ENCODE data around the gene HECA.
"Not testable (repeated sequence)": the region's sequence is repeated elsewhere in the genome, so short reads cannot be mapped to it uniquely, and the experiment has no call there.

The HECA gene

DNA sequence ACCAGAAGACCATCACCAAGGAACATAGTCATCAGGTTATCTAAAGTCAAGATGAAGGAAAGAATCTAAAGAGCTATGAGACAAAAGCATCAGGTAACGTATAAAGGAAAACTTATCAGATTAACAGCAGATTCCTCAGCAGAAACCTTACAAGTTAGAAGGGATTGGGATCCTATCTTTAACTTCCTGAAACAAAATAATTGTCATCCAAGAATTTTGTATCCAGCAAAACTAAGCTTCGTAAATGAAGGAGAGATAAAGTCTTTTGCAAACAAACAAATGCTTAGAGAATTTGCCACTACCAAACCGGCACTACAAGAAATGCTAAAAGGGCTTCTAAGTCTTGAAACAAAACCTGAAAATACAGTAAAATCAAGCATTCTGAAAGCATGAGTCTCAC is 71.0 kb downstream of the HECA start:
- no peak for DNase-seq (ENCODE audit: low read depth in 3 of 3)

DNA sequence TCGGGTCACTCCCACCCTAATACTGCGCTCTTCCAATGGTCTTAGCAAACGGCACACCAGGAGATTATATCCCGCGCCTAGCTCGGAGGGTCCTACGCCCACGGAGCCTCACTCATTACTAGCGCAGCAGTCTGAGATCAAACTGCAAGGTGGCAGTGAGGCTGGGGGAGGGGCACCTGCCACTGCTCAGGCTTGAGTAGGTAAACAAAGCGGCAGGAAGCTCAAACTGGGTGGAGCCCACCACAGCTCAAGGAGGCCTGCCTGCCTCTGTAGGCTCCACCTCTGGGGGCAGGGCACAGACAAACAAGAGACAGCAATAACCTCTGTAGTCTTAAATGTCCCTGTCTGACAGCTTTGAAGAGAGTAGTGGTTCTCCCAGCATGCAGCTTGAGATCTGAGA is 75.9 kb downstream of the HECA start:
- DNase-seq (ENCODE audit: low read depth in 3 of 3), result not testable (repeated sequence)

DNA sequence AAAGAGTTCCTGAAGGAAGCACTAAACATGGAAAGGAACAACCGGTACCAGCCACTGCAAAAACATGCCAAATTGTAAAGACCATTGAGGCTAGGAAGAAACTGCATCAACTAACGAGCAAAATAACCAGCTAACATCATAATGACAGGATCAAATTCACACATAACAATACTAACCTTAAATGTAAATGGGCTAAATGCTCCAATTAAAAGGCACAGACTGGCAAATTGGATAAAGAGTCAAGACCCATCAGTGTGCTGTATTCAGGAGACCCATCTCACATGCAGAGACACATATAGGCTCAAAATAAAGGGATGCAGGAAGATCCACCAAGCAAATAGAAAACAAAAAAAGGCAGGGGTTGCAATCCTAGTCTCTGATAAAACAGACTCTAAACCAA is 77.6 kb downstream of the HECA start:
- not testable (repeated sequence) for DNase-seq (ENCODE audit: low read depth in 3 of 3)

DNA sequence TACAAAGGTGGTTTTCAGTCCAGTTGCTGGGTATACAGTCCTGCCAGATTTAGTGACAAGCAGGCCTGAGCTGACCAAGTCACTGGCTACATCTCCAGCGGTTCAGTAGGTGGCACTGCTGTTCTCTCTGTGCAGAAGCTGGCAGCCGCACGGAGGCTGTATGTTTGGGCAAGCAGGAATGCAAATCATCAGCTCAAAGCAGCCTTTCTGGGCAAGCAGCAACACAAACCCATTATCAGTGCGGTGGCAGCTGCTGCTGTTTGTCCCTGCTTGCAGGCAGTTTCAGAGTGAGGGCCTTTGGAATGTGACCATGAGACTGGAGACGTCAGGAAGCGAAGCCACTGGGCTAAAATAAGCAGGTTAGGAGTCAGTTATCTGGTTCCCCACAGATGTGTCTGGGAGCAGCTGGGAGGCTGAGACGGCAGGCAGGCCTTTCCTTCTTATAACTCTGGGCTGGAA is 84.4 kb downstream of the HECA start:
- peak; percentile 41 to 64 (median 61) for DNase-seq (ENCODE audit: low read depth in 3 of 3)

DNA sequence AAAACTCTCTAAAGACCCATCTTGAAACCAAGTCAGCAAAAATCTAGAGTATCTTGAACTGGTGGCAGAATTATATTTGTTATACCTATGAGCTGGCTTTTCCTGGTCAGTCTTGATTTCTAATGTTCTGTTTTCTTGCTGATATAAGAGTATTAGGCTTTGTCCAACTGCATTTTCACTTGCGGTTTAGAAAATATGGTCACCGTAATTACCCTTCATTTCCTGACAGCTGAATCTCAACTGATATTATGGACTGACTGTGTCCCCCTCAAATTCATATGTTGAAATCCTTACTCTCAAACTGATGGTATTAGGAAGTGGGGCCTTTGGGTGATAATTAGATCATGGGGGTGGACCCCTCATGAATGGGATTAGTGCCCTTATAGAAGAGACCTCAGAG is 84.9 kb downstream of the HECA start:
- DNase-seq (ENCODE audit: low read depth in 3 of 3), result no peak

DNA sequence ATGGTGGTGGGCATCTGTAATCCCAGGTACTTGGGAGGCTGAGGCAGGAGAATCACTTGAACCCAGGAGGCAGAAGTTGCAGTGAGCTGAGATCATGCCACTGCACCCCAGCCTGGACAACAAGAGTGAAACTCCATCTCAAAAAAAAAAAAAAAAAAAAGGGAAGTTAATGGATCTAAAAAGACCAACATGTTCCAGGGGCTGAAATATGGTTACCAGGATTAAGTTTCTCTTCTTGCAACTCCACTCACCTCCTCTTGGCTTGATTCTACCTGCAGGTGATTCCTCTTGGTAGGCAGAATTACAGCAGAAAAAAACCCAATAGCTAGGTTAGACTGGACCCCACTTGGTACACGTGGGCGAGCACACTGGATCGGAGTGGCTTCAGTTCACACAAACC is 93.5 kb downstream of the HECA start:
- DNase-seq (ENCODE audit: low read depth in 3 of 3), result not testable (repeated sequence)
